Sigmoid colon (tissue), 4 donors: ENCODE data around the gene COX7A2.

Experiments used
- POLR2A ChIP-seq, 2 donors: fragments of 450-650 bp; IDR thresholded peaks; one replicate each; pipeline ENCODE4 v1.6.1; 2016; ENCODE audit warnings: antibody characterized with exemption in 2 of 2, mild to moderate bottlenecking in 2 of 2, moderate library complexity in 2 of 2
- POLR2AphosphoS5 ChIP-seq, 4 donors: sonication (generic); formaldehyde crosslinking; IDR thresholded peaks; one replicate each; pipeline ENCODE4 v1.6.1; 2017; ENCODE audit warnings: antibody characterized with exemption in 4 of 4
- TF ChIP-seq, protein P1 (sequence below), 4 experiments: fragments of 450-650 bp in 3 of 4; fragments of 200-600 bp in 1 of 4; IDR thresholded peaks; one replicate each; pipeline ENCODE4 v1.5.1; 2016 to 2019; ENCODE audit warnings: antibody characterized with exemption in 4 of 4, mild to moderate bottlenecking in 3 of 4, moderate library complexity in 2 of 4

DNA sequence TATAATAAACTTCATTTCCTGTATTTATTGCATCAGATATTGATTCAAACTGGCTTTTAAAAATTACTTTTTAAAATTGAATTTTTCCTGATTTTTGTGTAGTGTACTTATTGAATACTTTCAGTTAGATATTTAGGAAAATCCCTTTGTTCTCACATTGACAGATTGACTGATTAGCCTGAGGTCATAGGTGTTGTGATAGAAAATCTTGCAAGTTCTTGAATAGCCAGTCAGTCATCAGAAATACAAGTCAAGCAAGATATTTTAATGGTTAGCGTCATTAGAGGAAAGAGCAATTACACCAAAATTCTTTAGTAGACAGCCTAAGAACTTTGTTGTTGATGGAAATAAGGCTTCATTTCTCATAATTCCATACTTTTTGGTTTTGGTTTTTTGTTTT is 44.4 kb upstream of the COX7A2 start:
- no peak for TF ChIP-seq POLR2A (IDR thresholded peaks at IDR 0.05)
- TF ChIP-seq, protein P1, sequence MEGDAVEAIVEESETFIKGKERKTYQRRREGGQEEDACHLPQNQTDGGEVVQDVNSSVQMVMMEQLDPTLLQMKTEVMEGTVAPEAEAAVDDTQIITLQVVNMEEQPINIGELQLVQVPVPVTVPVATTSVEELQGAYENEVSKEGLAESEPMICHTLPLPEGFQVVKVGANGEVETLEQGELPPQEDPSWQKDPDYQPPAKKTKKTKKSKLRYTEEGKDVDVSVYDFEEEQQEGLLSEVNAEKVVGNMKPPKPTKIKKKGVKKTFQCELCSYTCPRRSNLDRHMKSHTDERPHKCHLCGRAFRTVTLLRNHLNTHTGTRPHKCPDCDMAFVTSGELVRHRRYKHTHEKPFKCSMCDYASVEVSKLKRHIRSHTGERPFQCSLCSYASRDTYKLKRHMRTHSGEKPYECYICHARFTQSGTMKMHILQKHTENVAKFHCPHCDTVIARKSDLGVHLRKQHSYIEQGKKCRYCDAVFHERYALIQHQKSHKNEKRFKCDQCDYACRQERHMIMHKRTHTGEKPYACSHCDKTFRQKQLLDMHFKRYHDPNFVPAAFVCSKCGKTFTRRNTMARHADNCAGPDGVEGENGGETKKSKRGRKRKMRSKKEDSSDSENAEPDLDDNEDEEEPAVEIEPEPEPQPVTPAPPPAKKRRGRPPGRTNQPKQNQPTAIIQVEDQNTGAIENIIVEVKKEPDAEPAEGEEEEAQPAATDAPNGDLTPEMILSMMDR (IDR thresholded peaks at IDR 0.05) = no peak
- TF ChIP-seq POLR2AphosphoS5 (IDR thresholded peaks at IDR 0.05) = no peak
